Measurements from ENCODE around the gene TPPP2. TPM values are rescaled to one million over a fixed set of nuclear protein-coding genes. Genes with fewer than 3 reads are reported as not detected.

Gene TPPP2
- total and polyA plus RNA-seq, 9 of the 15 experiments (the other 6 are each of a cell fraction or from before 2014, with no cell fraction given): 0.18 TPM; not detected in 8

GRCh38 chr14:21019366-21019765 lies 10.7 kb upstream of the TPPP2 start:
- H3K36me3 ChIP-seq (ENCODE audit: control insufficient read depth, insufficient read depth, low read length): peaks cover 37% of the 10 kb centered on the region; the same call in 1 of the 3 replicates
- intact Hi-C loops (cut with micrococcal nuclease) (no loop called here), in situ Hi-C loops (cut with MboI) (no loop called here)
- WGBS (ENCODE audit: insufficient coverage, low coverage, missing lambda C conversion rate): 18% methylated on average over 1 of the region's 1 CpG
- TF ChIP-seq ZNF121 (CRISPR knock-in tag; conservative IDR thresholded peaks at IDR 0.05) (no peak), TAF9B (IDR thresholded peaks at IDR 0.05; ENCODE audit: partially characterized antibody) (no peak), U2AF2 (optimal IDR thresholded peaks at IDR 0.05; ENCODE audit: low read depth, low read length) (no peak), MCM3 (IDR thresholded peaks at IDR 0.05) (no peak), NELFE (IDR thresholded peaks at IDR 0.05; ENCODE audit: insufficient read depth, insufficient read length) (no peak), NFATC3 (IDR thresholded peaks at IDR 0.05) (no peak), RNF2 (IDR thresholded peaks at IDR 0.05) (no peak)
- BruUV-seq (replicated peaks): no TSS peak
- peaks cover 16% of the 10 kb centered on the region for H3K79me2 ChIP-seq (ENCODE audit: control insufficient read depth, insufficient read depth, low read length)
- no peak overlapping the region for H3K4me2 ChIP-seq (ENCODE audit: insufficient read depth, low read length)
- no peaks in the 10 kb centered on the region for H4K20me1 ChIP-seq (replicated peaks; ENCODE audit: control insufficient read depth, insufficient read depth, low read length)
- no peaks in the 10 kb centered on the region for H3K9me1 ChIP-seq (ENCODE audit: control insufficient read depth, insufficient read depth, low read length)
- no peak for FAIRE-seq
- ChIA-PET POLR2A (interaction anchor here (1.2 kb wide), 2 partner anchors 12 to 21 kb away, joined by 3 read pairs; no protein-coding TSS in a partner anchor), CTCF (ENCODE audit: low intra/inter-chr PET ratio) (interaction anchor here (0.7 to 1.1 kb wide), 2 partner anchors 21 to 47 kb away, joined by 3 read pairs; no protein-coding TSS in a partner anchor)
- H3K27me3 ChIP-seq (ENCODE audit: control insufficient read depth in 2 of 2, insufficient read depth in 2 of 2, low read length in 2 of 2): no peaks in the 10 kb centered on the region
- H2AFZ ChIP-seq (ENCODE audit: low read depth, low read length): no peak overlapping the region
- ATAC-seq: no peak
- no peak overlapping the region for H3K4me3 ChIP-seq
- no peak overlapping the region for H3K9ac ChIP-seq (ENCODE audit: insufficient read depth in 1 of 2, low read depth in 2 of 2, low read length in 2 of 2)
- no peak overlapping the region for H3K27ac ChIP-seq (ENCODE audit: extremely low read depth, low read depth, low read length)
- no peak for DNase-seq (ENCODE audit: extremely low read depth in 1 of 4, low spot score in 3 of 4)
- peaks cover 10 to 22% of the 10 kb centered on the region in 2 experiments; a peak in 4 of 5 replicates for H3K4me1 ChIP-seq (replicated peaks in 1 of 2; ENCODE audit: control insufficient read depth in 2 of 2, insufficient read depth in 2 of 2, low read length in 2 of 2)
- H3K9me3 ChIP-seq (replicated peaks; ENCODE audit: control insufficient read depth, insufficient read depth, low read depth, low read length): no peaks in the 10 kb centered on the region

DNA sequence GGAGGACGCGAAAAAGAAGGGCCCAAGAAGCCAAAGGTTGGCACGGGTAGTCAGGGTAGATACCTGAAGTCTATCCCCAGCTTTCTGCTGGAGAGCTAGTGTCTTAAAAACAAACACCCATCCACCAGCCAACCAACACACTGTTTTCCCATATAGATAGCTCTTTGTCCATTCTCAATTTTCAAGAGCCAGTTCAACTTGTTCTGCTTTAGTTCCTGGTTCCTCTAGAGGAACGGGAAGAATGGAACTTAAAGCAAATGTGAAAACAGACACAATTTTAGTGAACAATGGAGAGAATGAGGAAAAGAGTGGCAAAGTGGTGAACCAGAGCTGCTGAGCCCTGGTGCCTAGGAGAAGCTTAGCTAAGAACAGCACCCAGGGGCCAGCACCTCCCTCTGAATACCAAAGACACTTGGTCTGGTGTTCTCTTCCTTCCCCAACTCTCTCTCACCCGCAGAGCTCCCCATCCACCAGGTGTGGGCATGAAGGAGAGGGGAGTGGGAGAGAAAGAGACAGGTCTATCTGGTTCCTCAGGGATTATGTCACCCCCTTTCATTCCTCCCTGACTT lies 9.0 kb upstream of the TPPP2 start:
- H3K27me3 ChIP-seq (ENCODE audit: control insufficient read depth in 2 of 2, insufficient read depth in 2 of 2, low read length in 2 of 2): no peaks in the 10 kb centered on the region
- H3K4me1 ChIP-seq (replicated peaks in 1 of 2; ENCODE audit: control insufficient read depth in 2 of 2, insufficient read depth in 2 of 2, low read length in 2 of 2): peaks cover 20 to 25% of the 10 kb centered on the region in 2 experiments
- H2AFZ ChIP-seq (ENCODE audit: low read depth, low read length): no peak overlapping the region
- in situ Hi-C loops (cut with MboI) (no loop called here), intact Hi-C loops (cut with micrococcal nuclease) (no loop called here)
- H3K4me2 ChIP-seq (ENCODE audit: insufficient read depth, low read length): no peak overlapping the region
- no peaks in the 10 kb centered on the region for H4K20me1 ChIP-seq (replicated peaks; ENCODE audit: control insufficient read depth, insufficient read depth, low read length)
- CTCF ChIA-PET (ENCODE audit: low intra/inter-chr PET ratio): no interaction called here
- DNase-seq (ENCODE audit: extremely low read depth in 1 of 4, low spot score in 3 of 4) (no peak), ATAC-seq (no peak), FAIRE-seq (no peak)
- H3K9me1 ChIP-seq (ENCODE audit: control insufficient read depth, insufficient read depth, low read length): no peaks in the 10 kb centered on the region
- no peak overlapping the region for H3K9ac ChIP-seq (ENCODE audit: insufficient read depth in 1 of 2, low read depth in 2 of 2, low read length in 2 of 2)
- no peak overlapping the region for H3K27ac ChIP-seq (ENCODE audit: extremely low read depth, low read depth, low read length)
- POLR2A ChIA-PET: no interaction called here
- no TSS peak for BruUV-seq (replicated peaks)
- no peak overlapping the region for H3K4me3 ChIP-seq
- peaks cover 37% of the 10 kb centered on the region; the same call in 1 of the 3 replicates for H3K36me3 ChIP-seq (ENCODE audit: control insufficient read depth, insufficient read depth, low read length)
- peaks cover 21% of the 10 kb centered on the region for H3K79me2 ChIP-seq (ENCODE audit: control insufficient read depth, insufficient read depth, low read length)
- H3K9me3 ChIP-seq (replicated peaks; ENCODE audit: control insufficient read depth, insufficient read depth, low read depth, low read length): no peaks in the 10 kb centered on the region
- 67% methylated on average over 4 of the region's 5 CpGs for WGBS (ENCODE audit: insufficient coverage, low coverage, missing lambda C conversion rate)
- TF ChIP-seq PHTF2 (CRISPR knock-in tag; IDR thresholded peaks at IDR 0.05): no peak
- no peak for TF ChIP-seq ZNF583 (CRISPR knock-in tag; IDR thresholded peaks at IDR 0.05)
- no peak for TF ChIP-seq ZNF551 (CRISPR knock-in tag; IDR thresholded peaks at IDR 0.05)
- TF ChIP-seq TAF1 (IDR thresholded peaks at IDR 0.05; ENCODE audit: control insufficient read depth, extremely low read depth, insufficient read depth, low read length, severe bottlenecking): no peak
- no peak for TF ChIP-seq TCF7L2 (IDR thresholded peaks at IDR 0.05; ENCODE audit: low read depth, low read length)
- no peak for TF ChIP-seq ZNF444 (CRISPR knock-in tag; IDR thresholded peaks at IDR 0.05)
- TF ChIP-seq ZBTB1 (CRISPR knock-in tag; IDR thresholded peaks at IDR 0.05; ENCODE audit: borderline replicate concordance, low read depth): no peak
- no peak for TF ChIP-seq BCOR (IDR thresholded peaks at IDR 0.05)
- TF ChIP-seq HMG20B (CRISPR knock-in tag; IDR thresholded peaks at IDR 0.05): no peak
- TF ChIP-seq ZNF140 (CRISPR knock-in tag; IDR thresholded peaks at IDR 0.05): no peak
- TF ChIP-seq ZFP36 (IDR thresholded peaks at IDR 0.05; ENCODE audit: low read depth, low read length, partially characterized antibody): no peak
- no peak for TF ChIP-seq MTA2 (IDR thresholded peaks at IDR 0.05; ENCODE audit: low read depth)
- TF ChIP-seq SRSF1 (IDR thresholded peaks at IDR 0.05; ENCODE audit: low read depth, low read length): no peak
- no peak for TF ChIP-seq DIDO1 (tag; IDR thresholded peaks at IDR 0.05; ENCODE audit: low read depth)

Data from K562 (cell line).